ENCODE measurements around the gene ACOT12. TPM values are rescaled to one million over a fixed set of nuclear protein-coding genes. Genes with fewer than 3 reads are reported as not detected.
A peak's percentile ranks its signal among the peaks of the same experiment; 100 is the strongest.
"Not testable (repeated sequence)": the region's sequence is repeated elsewhere in the genome, so short reads cannot be mapped to it uniquely, and the experiment has no call there.

ACOT12 gene
- total RNA-seq, 2 donors from 2014 or later = not detected

- ATAC-seq, H3K36me3 Mint-ChIP-seq: not testable (repeated sequence)
These were observed 13.9 kb upstream of the ACOT12 start for GRCh38 chr5:81407811-81408210.

GRCh38 chr5:81405126-81405891, 11.4 kb upstream of the ACOT12 start:
- no peak for DNase-seq (ENCODE audit: low spot score in 2 of 2)
- no peak for ATAC-seq
- Mint-ChIP-seq H3K36me3 (no peaks in the 10 kb centered on the region), H3K27ac (no peak overlapping the region), H3K9me3 (no peaks in the 10 kb centered on the region)

More at GRCh38 chr5:81407811-81408210, 13.9 kb upstream of the ACOT12 start:
- not testable (repeated sequence) for DNase-seq (ENCODE audit: low spot score in 2 of 2); H3K9me3 Mint-ChIP-seq
- H3K27ac Mint-ChIP-seq = peak overlapping the region in 1 of 2 donors; percentile 62

- no peaks in the 10 kb centered on the region for H3K36me3 Mint-ChIP-seq
- ATAC-seq (no peak), DNase-seq (ENCODE audit: low spot score in 2 of 2) (no peak)
- no peak overlapping the region for H3K27ac Mint-ChIP-seq
- H3K9me3 Mint-ChIP-seq = no peaks in the 10 kb centered on the region
These were observed 8.4 kb upstream of the ACOT12 start for GRCh38 chr5:81402192-81402930.

DNA sequence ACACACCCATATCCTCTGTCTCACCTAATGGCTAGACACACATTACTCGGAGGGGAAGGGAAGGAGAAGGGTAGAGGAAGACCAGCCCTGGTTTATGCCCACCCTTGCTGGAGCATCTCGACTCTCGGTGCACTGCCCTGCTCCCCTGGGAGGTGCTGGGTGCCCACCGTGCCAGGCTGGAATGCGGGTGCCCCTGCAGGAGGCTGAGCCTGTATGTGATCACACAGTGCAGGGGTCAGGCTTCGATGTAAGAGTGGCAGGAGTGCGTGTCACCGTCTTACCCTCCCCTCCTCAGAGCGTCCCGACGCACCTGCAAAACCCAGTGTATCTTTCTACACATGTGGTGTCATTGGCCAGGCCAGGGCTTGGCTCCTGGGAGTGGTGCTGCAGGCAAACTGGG, 7.3 kb upstream of the ACOT12 start:
- ATAC-seq (no peak), DNase-seq (ENCODE audit: low spot score in 2 of 2) (no peak)
- Mint-ChIP-seq H3K27ac (no peak overlapping the region), H3K36me3 (no peaks in the 10 kb centered on the region), H3K9me3 (no peaks in the 10 kb centered on the region)

DNA sequence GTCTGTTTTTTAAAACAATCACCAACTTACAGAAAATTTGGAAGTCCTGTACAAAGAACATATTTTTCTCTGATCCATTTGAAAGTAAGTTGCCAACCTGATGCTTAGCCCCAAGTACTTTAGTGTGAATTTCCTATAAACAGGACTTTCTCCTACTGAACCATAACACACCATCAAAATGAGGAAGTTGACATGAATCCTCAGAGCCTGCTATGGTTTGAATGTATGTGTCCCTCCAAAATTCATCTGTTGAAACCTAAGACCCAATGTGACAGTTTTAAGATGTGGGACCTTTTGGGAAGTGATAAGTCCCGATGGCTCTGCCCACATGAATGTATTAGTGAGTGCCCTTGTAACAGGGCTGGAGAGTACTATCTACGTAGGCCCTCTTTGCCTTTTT, 6.4 kb upstream of the ACOT12 start:
- no peak for DNase-seq (ENCODE audit: low spot score in 2 of 2)
- Mint-ChIP-seq H3K27ac (no peak overlapping the region), H3K36me3 (no peaks in the 10 kb centered on the region), H3K9me3 (no peaks in the 10 kb centered on the region)
- ATAC-seq = no peak

DNA sequence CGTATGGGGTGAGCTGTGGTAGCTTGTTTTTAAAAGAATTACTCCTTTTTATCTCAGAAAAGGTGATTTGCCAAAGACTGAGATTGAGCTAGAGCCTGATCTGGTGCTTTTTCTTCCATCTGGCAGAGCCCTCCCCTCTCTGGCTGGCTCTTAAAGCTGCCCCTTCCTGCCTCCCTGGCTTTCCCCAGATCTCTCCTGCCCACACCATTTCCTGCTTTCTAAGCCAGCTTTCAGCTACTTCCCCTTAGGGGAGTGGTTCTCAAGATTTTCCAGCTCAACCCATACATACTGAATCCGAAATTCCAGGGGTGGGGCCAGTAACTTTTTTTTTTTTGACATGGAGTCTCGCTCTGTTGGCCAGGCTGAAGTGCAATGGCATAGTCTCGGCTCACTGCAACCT, 4.8 kb upstream of the ACOT12 start:
- no peak for ATAC-seq
- H3K27ac Mint-ChIP-seq = no peak overlapping the region
- no peaks in the 10 kb centered on the region for H3K9me3 Mint-ChIP-seq
- DNase-seq (ENCODE audit: low spot score in 2 of 2) = no peak
- no peaks in the 10 kb centered on the region for H3K36me3 Mint-ChIP-seq

DNA sequence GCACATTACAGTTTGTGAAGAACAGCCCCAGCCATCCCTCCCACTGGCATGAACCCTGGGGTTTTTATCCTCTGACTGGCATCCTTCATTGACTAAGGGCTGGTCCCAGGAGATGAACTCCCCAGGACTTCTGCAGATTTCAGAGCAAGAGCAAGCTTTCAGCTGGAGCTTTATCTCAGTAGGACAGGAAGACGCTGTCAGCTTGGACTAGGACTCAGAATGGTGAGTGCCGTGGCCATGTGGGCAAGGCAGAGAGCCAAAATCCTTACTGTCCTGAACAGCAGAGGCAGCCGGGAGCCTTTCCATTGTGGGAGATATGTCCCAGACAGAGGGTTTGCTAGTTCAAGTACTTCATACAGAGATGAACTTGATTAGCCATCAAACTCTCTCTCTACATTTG, 3.2 kb upstream of the ACOT12 start:
- no peak overlapping the region for H3K27ac Mint-ChIP-seq
- no peak for DNase-seq (ENCODE audit: low spot score in 2 of 2)
- no peaks in the 10 kb centered on the region for H3K36me3 Mint-ChIP-seq
- no peaks in the 10 kb centered on the region for H3K9me3 Mint-ChIP-seq
- no peak for ATAC-seq

GRCh38 chr5:81395262-81395661, 1.3 kb upstream of the ACOT12 start:
- DNase-seq (ENCODE audit: low spot score in 2 of 2) = no peak
- ATAC-seq = no peak
- Mint-ChIP-seq H3K27ac (no peak overlapping the region), H3K36me3 (no peaks in the 10 kb centered on the region), H3K9me3 (no peaks in the 10 kb centered on the region)

GRCh38 chr5:81393430-81393782, 528 bp downstream of the ACOT12 start:
- ATAC-seq (no peak), DNase-seq (ENCODE audit: low spot score in 2 of 2) (no peak)
- Mint-ChIP-seq H3K36me3 (no peaks in the 10 kb centered on the region), H3K9me3 (no peaks in the 10 kb centered on the region), H3K27ac (no peak overlapping the region)

- H3K9me3 Mint-ChIP-seq = no peaks in the 10 kb centered on the region
These were observed 4.9 kb downstream of the ACOT12 start for GRCh38 chr5:81389025-81389424.

DNA sequence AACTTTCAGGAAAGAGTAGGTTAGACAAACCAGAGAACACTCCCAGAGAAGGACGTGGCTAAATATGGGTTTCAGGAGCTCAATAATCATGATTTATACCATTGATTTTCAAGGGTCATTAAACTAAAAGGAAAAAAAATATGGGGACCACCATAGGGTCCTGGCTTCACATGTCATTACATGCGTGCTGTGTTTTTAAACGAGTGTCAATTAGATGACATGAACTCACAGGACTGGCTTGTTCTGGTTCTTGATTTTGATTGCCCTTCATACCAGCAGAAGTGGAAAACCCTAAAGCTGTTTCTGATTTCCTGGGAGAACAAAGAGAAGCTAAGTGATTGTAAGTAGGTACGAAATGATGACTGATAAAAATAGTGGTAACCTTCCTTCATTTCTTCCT, 5.8 kb downstream of the ACOT12 start:
- no peak for DNase-seq (ENCODE audit: low spot score in 2 of 2)
- Mint-ChIP-seq H3K9me3 (no peaks in the 10 kb centered on the region), H3K27ac (no peak overlapping the region), H3K36me3 (no peaks in the 10 kb centered on the region)
- no peak for ATAC-seq

More at GRCh38 chr5:81389025-81389424, 4.9 kb downstream of the ACOT12 start:
- Mint-ChIP-seq H3K36me3 (no peaks in the 10 kb centered on the region), H3K27ac (no peak overlapping the region)
- DNase-seq (ENCODE audit: low spot score in 2 of 2) = no peak
- ATAC-seq = no peak

DNA sequence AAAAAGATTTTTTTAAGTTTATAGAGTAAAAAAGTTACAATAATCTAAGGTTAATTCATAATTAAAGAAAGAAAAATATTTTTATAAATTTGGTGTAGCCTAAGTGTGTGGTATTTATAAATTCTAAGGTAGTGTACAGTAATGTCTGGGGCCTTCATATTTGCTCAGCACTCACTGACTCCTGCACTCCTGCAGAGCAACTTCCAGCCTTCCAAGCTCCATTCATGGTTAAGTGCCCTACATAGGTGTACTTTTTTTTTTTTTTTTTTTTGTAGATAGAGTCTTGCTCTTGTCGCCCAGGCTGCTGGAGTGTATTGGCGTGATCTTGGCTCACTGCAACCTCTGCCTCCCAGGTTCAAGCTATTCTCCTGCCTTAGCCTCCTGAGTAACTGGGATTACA, 10.1 kb downstream of the ACOT12 start:
- Mint-ChIP-seq H3K9me3 (no peaks in the 10 kb centered on the region), H3K27ac (no peak overlapping the region), H3K36me3 (no peaks in the 10 kb centered on the region)

GRCh38 chr5:81371354-81371876, 22.5 kb downstream of the ACOT12 start:
- H3K36me3 Mint-ChIP-seq = no peaks in the 10 kb centered on the region
- ATAC-seq (no peak), DNase-seq (ENCODE audit: low spot score in 2 of 2) (no peak)
- H3K9me3 Mint-ChIP-seq = no peaks in the 10 kb centered on the region
- H3K27ac Mint-ChIP-seq = no peak overlapping the region

More for the DNA sequence above, 10.1 kb downstream of the ACOT12 start:
- ATAC-seq = no peak
- no peak for DNase-seq (ENCODE audit: low spot score in 2 of 2)

GRCh38 chr5:81370912-81371311, 23.0 kb downstream of the ACOT12 start:
- Mint-ChIP-seq H3K27ac (no peak overlapping the region), H3K9me3 (no peaks in the 10 kb centered on the region), H3K36me3 (no peaks in the 10 kb centered on the region)
- DNase-seq (ENCODE audit: low spot score in 2 of 2) (no peak), ATAC-seq (no peak)

DNA sequence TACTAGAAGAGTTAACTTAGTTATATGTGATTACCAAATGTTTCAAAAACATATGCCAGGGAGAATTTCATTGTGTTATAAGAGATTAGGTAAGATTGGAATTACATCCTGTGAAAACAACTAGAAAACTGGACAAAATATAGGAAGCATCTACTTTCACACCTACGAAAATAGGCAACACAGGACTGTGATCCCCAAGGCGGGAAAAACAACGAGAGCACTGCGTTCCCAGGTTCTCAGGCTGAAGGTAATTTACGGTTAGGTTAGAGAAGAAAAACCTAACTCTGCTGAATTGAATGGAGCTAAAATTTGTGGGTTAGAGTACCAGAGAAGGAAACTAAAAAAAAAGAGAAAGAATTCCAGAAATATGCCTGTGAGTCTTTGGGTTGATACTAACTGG, 28.4 kb downstream of the ACOT12 start:
- DNase-seq (ENCODE audit: low spot score in 2 of 2) = no peak
- Mint-ChIP-seq H3K9me3 (no peaks in the 10 kb centered on the region), H3K36me3 (no peaks in the 10 kb centered on the region), H3K27ac (no peak overlapping the region)
- ATAC-seq = no peak

GRCh38 chr5:81363093-81363871, 30.7 kb downstream of the ACOT12 start:
- Mint-ChIP-seq H3K9me3 (no peaks in the 10 kb centered on the region), H3K27ac (no peak overlapping the region), H3K36me3 (no peaks in the 10 kb centered on the region)
- DNase-seq (ENCODE audit: low spot score in 2 of 2) (no peak), ATAC-seq (no peak)

DNA sequence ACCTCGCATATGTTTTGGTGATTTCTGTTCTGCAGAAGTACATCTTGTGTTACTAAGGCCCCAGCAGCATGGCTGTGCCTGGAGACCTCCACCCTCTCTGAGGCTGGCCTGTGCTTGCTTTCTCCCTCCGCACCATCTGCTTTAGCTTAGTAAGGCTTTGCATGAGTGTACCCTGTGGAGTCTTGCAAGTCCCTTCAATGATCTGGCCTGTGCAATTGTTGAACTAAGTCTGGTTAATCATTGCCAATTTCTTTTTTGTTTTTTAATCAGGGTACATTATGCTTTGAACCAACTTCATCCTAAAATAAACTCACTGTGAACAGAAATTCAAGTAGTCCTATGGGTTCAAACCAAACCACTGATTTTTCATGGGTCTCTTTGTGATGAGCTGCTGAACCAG, 32.3 kb downstream of the ACOT12 start:
- H3K36me3 Mint-ChIP-seq = no peaks in the 10 kb centered on the region
- DNase-seq (ENCODE audit: low spot score in 2 of 2) = no peak
- no peak overlapping the region for H3K27ac Mint-ChIP-seq
- no peak for ATAC-seq
- no peaks in the 10 kb centered on the region for H3K9me3 Mint-ChIP-seq

All from activated naive CD4-positive, alpha-beta T cell treated with anti-CD3 and anti-CD28 coated beads, Interleukin-2, amount 50 U/mL, for 72 hours (primary cell).